Measurements from ENCODE around the gene LETM1. TPM values are rescaled to one million over a fixed set of nuclear protein-coding genes. Genes with fewer than 3 reads are reported as not detected.

The LETM1 gene
- total RNA-seq, 1 donor from 2014 or later: 64.3 TPM

- Mint-ChIP-seq H3K27me3 (no peaks in the 10 kb centered on the region), H3K27ac (peak overlapping the region; percentile 59), H3K4me1 (ENCODE audit: unreplicated experiment) (peaks cover 4% of the 10 kb centered on the region), H3K36me3 (no peaks in the 10 kb centered on the region), H3K9me3 (no peaks in the 10 kb centered on the region), H3K4me3 (peak overlapping the region; percentile 94)
- peak; percentile 69 for TF ChIP-seq CTCF (conservative IDR thresholded peaks at IDR 0.05)
- DNase-seq (ENCODE audit: extremely low spot score, unreplicated experiment): no peak
These were observed 88.1 kb downstream of the LETM1 start for GRCh38 chr4:1767770-1768366.

GRCh38 chr4:1767061-1767769 lies 88.7 kb downstream of the LETM1 start:
- Mint-ChIP-seq H3K27ac (no peak overlapping the region), H3K9me3 (no peaks in the 10 kb centered on the region), H3K27me3 (no peaks in the 10 kb centered on the region), H3K4me3 (no peak overlapping the region), H3K36me3 (no peaks in the 10 kb centered on the region), H3K4me1 (ENCODE audit: unreplicated experiment) (peaks cover 4% of the 10 kb centered on the region)
- TF ChIP-seq CTCF (conservative IDR thresholded peaks at IDR 0.05): no peak
- DNase-seq (ENCODE audit: extremely low spot score, unreplicated experiment): no peak

DNA sequence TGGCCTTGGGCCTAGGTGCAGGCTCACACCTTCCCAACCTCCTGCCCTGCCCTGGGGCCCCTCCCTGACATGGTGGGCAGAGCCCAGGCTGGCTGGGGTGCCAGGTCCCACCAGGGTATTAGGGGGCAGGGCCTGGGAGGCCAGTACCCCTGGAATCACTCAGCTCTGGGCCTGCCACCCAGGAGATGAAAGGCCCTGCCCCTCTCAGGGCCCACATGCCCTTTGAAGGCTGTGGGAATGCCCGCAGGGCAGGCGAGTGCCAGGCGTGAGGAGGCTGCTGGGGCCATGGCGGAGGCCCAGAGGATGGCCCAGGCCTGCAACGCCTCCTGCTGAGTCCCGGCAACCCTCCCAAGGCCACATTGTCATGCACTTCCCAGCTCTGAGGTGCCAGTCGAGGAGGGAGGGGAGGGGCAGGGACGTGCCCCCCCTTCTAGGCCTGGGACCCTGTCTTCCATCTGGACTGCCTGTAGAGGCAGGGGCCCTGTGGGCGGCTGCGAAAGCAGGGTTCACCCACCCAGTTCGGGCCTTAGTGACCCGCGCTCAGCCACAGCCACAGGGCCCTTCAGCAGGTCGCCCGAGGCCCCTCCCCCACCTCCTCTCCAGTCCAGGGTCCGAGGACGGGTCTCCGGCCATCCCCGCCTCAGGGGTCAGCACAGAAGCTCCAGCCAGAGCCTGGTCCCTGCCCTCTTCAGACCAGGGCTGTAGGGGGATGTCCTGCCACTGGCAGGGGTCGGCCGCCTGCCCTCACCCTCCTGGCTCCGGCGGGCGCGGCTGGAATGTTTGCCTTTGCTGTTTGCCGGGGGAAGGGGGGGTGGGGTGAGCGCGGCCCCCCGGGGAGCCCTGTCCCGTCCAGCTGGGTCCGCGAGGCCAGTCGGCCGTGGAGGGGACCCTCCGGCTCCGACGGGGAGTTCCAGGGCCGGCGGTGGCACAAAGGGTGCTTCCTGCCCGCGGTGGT lies 89.6 kb downstream of the LETM1 start:
- H3K4me3 Mint-ChIP-seq: no peak overlapping the region
- H3K9me3 Mint-ChIP-seq: no peaks in the 10 kb centered on the region
- DNase-seq (ENCODE audit: extremely low spot score, unreplicated experiment): no peak
- peaks cover 4% of the 10 kb centered on the region for H3K4me1 Mint-ChIP-seq (ENCODE audit: unreplicated experiment)
- no peaks in the 10 kb centered on the region for H3K36me3 Mint-ChIP-seq
- no peak for TF ChIP-seq CTCF (conservative IDR thresholded peaks at IDR 0.05)
- H3K27ac Mint-ChIP-seq: no peak overlapping the region
- no peaks in the 10 kb centered on the region for H3K27me3 Mint-ChIP-seq

GRCh38 chr4:1765409-1766072 lies 90.4 kb downstream of the LETM1 start:
- Mint-ChIP-seq H3K4me1 (ENCODE audit: unreplicated experiment) (peaks cover 4% of the 10 kb centered on the region), H3K36me3 (no peaks in the 10 kb centered on the region), H3K27ac (no peak overlapping the region), H3K4me3 (no peak overlapping the region), H3K9me3 (no peaks in the 10 kb centered on the region), H3K27me3 (no peaks in the 10 kb centered on the region)
- TF ChIP-seq CTCF (conservative IDR thresholded peaks at IDR 0.05): no peak
- no peak for DNase-seq (ENCODE audit: extremely low spot score, unreplicated experiment)

DNA sequence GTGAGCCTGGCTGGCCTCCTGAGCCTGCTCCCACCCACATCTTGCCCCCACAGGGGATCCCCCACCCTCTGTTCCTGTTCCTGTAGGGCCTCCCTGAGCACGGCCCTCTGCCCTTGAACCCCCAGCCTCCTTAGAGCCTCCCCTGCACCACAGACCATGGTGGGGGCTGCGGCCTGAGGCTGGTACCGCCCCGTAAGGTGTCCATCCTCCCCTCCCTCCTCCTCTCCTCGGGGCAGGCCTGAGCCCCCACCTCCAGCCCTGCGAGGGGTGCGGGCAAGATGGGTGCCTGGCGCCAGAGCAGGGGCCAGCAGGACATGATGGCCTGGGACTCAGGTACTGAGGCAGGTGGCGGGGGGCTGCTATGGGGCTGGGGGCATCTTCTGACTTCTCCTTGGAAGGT lies 91.3 kb downstream of the LETM1 start:
- Mint-ChIP-seq H3K27ac (no peak overlapping the region), H3K4me1 (ENCODE audit: unreplicated experiment) (peaks cover 4% of the 10 kb centered on the region), H3K36me3 (no peaks in the 10 kb centered on the region), H3K4me3 (no peak overlapping the region), H3K27me3 (no peaks in the 10 kb centered on the region), H3K9me3 (no peaks in the 10 kb centered on the region)
- DNase-seq (ENCODE audit: extremely low spot score, unreplicated experiment): no peak
- TF ChIP-seq CTCF (conservative IDR thresholded peaks at IDR 0.05): no peak
